Measurements from ENCODE around the gene TCEAL8.
"Not testable (repeated sequence)": the region's sequence is repeated elsewhere in the genome, so short reads cannot be mapped to it uniquely, and the experiment has no call there.

The TCEAL8 gene

GRCh38 chrX:103254921-103255493 is at the start of gene TCEAL8:
TCEAL8 (minus strand) TSS chrX:103255155; CDS start chrX:103253979, 1,176 bp downstream.
- DNase-seq (ENCODE audit: low spot score) = peak; percentile 41

GRCh38 chrX:103304705-103305104 is 49.8 kb upstream of the TCEAL8 start:
- no peak for DNase-seq (ENCODE audit: low spot score)

- DNase-seq (ENCODE audit: low spot score) = no peak
Observed at GRCh38 chrX:103293118-103293517, 38.2 kb upstream of the TCEAL8 start.

GRCh38 chrX:103279624-103280023 is 24.7 kb upstream of the TCEAL8 start:
- no peak for DNase-seq (ENCODE audit: low spot score)

- DNase-seq (ENCODE audit: low spot score) = no peak
Observed at GRCh38 chrX:103276581-103277002, 21.6 kb upstream of the TCEAL8 start, which contains the start of gene TCEAL5. TCEAL5 (minus strand) TSS chrX:103276750; CDS start chrX:103274563, 2,187 bp downstream.

GRCh38 chrX:103275947-103276567 is 21.1 kb upstream of the TCEAL8 start:
- no peak for DNase-seq (ENCODE audit: low spot score)

GRCh38 chrX:103274284-103274683 is 19.3 kb upstream of the TCEAL8 start:
- no peak for DNase-seq (ENCODE audit: low spot score)

GRCh38 chrX:103258275-103258674 is 3.3 kb upstream of the TCEAL8 start:
- no peak for DNase-seq (ENCODE audit: low spot score)

- no peak for DNase-seq (ENCODE audit: low spot score)
Observed at GRCh38 chrX:103256651-103257050, 1.7 kb upstream of the TCEAL8 start.

GRCh38 chrX:103254171-103254824 is 657 bp downstream of the TCEAL8 start:
- no peak for DNase-seq (ENCODE audit: low spot score)

GRCh38 chrX:103253608-103254007 is 1.3 kb downstream of the TCEAL8 start:
- peak; percentile 4 for DNase-seq (ENCODE audit: low spot score)

GRCh38 chrX:103250977-103251376 is 4.0 kb downstream of the TCEAL8 start:
- DNase-seq (ENCODE audit: low spot score) = no peak

GRCh38 chrX:103249805-103250204 is 5.2 kb downstream of the TCEAL8 start:
- no peak for DNase-seq (ENCODE audit: low spot score)

GRCh38 chrX:103248553-103248952 is 6.4 kb downstream of the TCEAL8 start:
- peak; percentile 2 for DNase-seq (ENCODE audit: low spot score)

- no peak for DNase-seq (ENCODE audit: low spot score)
Observed at GRCh38 chrX:103240155-103240554, 14.8 kb downstream of the TCEAL8 start.

GRCh38 chrX:103236296-103236695 is 18.7 kb downstream of the TCEAL8 start:
- no peak for DNase-seq (ENCODE audit: low spot score)

- not testable (repeated sequence) for DNase-seq (ENCODE audit: low spot score)
Observed at GRCh38 chrX:103235608-103236007, 19.3 kb downstream of the TCEAL8 start.

GRCh38 chrX:103234869-103235268 is 20.1 kb downstream of the TCEAL8 start:
- DNase-seq (ENCODE audit: low spot score) = no peak

GRCh38 chrX:103233263-103233662 is 21.7 kb downstream of the TCEAL8 start:
- no peak for DNase-seq (ENCODE audit: low spot score)

GRCh38 chrX:103225918-103226317 is 29.0 kb downstream of the TCEAL8 start:
- not testable (repeated sequence) for DNase-seq (ENCODE audit: low spot score)

GRCh38 chrX:103220511-103221323 is 34.2 kb downstream of the TCEAL8 start:
- no peak for DNase-seq (ENCODE audit: low spot score)

- DNase-seq (ENCODE audit: low spot score) = no peak
Observed at GRCh38 chrX:103215425-103215991, 39.4 kb downstream of the TCEAL8 start.
